ENCODE data around the gene ZDHHC7.
"Not testable (repeated sequence)": the region's sequence is repeated elsewhere in the genome, so short reads cannot be mapped to it uniquely, and the experiment has no call there.

The ZDHHC7 gene

GRCh38 chr16:84959784-84960417, 51.4 kb downstream of the ZDHHC7 start:
- no peak for DNase-seq

GRCh38 chr16:84959045-84959576, 52.2 kb downstream of the ZDHHC7 start:
- DNase-seq = no peak

DNA sequence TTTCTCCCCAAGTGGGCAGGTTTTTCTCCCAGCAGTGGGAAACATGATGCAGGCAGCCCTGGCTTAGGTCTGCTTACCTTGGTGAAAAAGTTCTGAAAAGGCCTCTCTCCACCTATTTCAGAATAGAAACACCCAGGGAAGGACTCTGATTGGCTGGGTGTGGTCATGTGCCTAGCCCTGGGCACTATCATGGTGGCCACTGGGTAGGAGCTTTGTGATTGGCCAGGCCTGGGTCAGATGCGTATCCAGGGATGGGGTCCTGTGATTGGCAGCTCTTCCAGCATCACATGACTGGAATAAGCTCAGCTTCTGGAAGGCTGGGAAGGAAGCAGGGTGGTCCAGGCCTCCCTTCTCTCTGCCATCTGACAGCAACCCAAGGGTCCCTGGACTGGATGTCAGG, 53.5 kb downstream of the ZDHHC7 start:
- no peak for DNase-seq

DNA sequence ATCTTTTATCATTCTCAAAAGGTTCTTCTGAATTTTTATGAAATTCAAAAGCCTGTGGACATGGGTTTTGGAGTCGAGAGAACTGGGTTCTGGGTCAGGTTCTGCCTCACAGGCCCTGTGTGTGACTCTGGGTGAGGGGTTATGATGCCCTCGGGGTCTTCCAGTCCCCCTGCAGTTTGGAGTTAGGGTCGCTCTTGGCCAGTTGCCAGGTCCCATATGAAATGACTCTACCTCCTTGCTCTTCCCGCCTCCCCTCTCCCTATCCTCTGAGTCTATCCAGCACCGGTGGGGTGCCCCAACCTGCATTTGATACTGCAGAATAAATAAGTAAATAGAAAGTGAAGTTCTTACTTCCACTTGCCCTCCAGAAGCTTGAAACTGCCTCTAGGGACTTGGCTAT, 54.1 kb downstream of the ZDHHC7 start:
- no peak for DNase-seq

GRCh38 chr16:84955427-84955826, 55.9 kb downstream of the ZDHHC7 start:
- no peak for DNase-seq

DNA sequence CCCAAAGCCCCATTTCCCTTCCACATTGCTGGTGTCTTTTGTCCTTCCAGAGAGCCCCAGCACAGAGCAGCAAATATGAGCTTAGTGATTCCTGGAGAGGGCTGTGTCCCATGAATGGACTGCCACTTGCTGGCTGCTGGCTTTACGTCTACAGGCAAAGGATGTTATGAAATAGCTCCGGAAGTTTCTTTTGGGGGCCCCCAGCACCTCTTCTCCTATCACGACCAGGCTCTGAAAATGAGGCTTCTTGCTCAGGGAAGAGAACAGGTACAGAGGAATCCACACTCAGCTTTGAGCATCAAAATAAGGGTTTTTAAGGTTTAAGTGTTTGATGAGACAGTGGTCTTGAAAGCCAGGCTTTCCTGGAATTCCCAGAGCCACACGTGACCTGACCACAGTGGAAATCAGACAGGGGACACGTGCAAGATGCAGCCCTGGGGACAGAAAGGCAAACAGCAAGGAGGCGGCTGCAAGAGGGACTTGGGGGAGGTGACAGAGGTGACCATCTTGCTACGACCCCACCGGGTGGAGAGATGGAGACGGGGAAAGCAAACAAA, 58.1 kb downstream of the ZDHHC7 start:
- no peak for DNase-seq

- peak; percentile 53 to 63 for DNase-seq
Measured at GRCh38 chr16:84952335-84953189, 58.8 kb downstream of the ZDHHC7 start.

GRCh38 chr16:84950906-84951305, 60.4 kb downstream of the ZDHHC7 start:
- DNase-seq = no peak

DNA sequence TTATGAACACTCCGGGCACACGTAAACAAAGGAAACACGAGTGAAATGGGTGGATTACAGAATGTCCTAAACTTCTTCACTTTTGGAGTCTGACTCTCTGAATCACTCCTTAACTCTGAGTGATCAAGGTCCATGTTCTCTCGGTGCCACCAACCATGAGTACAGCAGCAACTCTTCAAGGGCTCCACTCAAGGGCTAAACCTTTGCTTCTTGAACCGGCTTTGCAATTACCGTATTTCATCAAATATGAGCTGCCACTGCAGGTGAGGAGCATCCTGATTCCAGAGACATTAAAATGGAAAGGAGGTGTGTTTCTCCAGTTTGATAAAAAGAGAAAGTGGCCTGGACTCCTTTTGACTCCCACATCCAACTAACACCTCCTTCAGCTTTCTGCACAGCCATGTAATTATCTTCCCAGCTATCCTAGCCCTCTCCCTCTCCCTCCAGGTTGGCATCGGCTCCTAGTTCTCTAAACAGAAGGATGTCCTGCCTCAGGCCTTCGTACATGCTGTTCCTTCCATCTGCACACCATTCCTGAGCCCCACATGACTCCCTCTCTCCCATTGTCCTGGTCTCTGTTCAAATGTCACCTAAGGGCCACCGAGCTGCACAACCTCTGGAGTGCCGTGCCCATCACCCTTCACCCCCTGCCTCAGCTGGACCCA, 61.4 kb downstream of the ZDHHC7 start:
- DNase-seq = no peak

DNA sequence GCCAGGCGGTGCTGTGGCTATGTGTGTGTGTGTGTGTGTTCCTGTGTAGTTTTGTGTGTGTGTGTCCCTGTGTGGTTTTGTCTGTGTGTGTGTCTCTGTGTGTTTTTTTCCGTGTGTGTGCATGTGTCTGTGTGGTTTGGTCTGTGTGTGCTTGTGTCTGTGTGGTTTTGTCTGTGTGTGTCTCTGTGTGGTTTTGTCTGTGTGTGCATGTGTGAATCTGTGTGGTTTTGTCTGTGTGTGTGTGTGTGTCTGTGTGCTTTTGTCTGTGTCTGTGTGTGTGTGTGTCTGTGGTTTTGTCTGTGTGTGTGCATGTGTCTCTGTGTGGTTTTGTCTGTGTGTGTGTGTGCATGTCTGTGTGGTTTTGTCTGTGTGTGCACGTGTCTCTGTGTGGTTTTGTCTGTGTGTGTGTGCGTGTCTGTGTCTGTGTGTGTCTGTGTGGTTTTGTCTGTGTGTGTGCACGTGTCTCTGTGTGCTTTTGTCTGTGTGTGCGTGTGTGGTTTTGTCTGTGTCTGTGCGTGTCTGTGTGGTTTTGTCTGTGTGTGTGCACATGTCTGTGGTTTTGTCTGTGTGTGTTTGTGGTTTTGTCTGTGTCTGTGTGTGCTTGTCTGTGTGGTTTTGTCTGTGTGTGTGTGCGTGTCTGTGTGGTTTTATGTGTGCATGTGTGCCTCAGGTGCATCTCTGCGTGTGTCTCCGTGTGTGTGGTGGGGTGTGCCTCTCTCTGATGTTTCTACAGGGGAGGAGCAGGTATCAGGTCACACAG, 62.3 kb downstream of the ZDHHC7 start:
- DNase-seq = no peak

GRCh38 chr16:84947996-84948850, 63.1 kb downstream of the ZDHHC7 start:
- DNase-seq = no peak

DNA sequence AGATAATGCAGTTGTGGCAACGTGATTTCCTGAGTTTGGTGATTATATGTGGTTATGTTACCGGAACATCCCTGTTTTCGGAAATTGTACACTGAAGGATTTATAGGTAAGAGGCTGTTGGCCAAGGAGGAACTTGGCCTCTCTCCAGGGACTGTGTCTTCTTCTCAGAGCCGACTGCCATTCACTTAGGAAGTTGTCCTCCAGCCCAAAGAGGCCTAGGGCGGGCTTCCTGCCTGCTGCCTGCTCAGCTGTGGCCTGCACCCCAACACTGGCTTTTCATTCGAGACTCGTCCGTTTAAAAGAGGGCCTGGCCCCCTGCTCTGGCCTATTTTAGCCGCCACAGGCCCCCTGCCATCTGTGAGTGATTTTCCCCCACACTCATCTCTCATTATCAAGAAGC, 64.3 kb downstream of the ZDHHC7 start:
- no peak for DNase-seq

- DNase-seq = no peak
Measured at GRCh38 chr16:84943620-84944019, 67.7 kb downstream of the ZDHHC7 start.

DNA sequence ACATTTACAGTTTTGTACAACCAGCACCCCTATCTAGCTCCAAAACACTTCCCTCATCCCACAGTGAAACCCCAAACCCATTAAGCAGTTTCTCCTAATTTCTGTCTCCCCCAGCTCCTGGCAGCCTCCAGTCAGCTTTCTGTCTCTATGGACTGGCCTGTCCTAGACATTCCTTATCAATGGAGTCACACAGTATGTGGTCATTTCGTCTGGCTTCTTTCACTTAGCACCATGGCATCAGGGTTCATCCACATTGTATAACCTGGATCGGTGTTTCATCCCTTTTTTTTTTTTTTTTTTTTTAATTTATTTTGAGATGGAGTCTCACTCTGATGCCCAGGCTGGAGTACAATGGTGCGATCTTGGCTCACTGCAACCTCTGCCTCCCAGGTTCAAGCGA, 68.5 kb downstream of the ZDHHC7 start:
- no peak for DNase-seq

DNA sequence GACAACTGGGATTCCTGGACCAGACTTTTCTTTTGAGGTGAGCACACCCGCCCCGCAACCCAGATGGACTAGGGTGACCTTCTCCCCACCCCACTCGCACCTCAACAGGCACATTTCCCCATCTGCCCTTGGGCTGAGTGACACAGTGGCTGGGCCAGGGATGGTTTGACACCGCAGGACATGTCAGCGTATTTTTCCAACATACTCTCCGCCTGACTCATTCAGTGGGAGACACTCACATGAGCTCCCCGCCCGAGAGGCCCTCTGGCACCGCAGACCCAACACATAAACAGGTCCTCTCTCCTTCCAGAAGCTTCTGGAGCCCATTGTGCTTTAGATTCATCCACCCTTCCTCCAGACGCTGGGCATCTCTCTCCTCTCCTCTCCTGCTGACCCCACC, 69.4 kb downstream of the ZDHHC7 start:
- DNase-seq = no peak

DNA sequence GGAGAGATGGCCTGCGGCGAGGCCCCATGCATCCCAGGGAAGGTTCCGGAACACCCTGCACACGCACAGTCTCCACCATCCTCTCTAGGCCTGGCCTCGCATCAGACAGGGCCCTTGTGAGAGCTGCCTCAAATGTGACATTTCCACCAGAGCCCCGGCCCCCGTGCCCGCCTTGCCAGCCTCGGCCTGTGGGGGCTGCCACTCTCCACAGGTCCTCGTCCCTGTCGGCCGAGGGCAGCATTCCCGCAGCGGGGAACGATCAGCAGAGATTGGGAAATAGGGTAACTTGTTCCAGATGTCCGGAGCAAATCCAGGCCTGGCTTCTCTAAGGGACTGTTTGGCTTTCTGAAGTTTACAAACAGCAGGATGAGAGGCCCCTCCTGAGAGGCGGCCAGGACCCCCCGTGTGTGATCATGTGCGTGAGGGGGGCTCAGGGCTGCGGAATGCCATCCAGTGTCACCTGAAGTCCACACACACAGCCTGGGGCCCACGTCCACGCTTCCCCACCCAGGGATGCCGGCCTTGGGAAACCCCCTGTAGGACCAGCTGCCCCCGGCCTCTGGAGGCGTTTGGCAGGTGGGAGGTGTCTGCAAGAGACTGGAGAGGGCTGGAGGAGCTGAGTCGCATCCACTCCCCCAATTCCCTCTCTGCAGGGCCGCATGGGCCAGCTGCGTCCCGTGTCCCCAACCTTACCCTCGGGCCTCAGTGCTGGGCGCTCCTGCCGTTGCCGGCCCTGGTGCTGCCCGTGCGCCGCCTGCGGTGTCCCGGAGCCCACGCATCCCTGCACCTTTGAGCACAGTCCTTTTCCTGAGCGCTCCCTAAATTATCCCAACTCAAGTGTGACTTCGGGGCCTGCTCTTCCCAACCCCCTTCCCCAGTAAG, 70.4 kb downstream of the ZDHHC7 start:
- DNase-seq = no peak

DNA sequence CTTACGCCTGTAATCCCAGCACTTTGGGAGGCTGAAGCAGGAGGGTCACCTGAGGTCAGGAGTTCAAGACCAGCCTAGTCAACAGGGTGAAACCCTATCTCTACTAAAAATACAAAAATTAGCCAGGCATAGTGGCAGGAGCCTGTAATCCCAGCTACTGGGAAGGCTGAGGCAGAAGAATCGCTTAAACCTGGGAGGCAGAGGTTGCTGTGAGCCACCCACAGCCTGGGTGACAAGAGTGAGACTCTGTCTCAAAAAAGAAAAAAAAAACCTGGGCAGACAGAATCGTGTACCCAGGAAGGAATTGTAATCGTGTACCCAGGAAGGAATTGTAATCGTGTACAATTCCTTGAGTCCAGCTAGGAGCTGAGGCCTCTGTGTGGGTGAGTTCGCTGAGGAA, 72.7 kb downstream of the ZDHHC7 start:
- not testable (repeated sequence) for DNase-seq

GRCh38 chr16:84937196-84938005, 73.9 kb downstream of the ZDHHC7 start:
- DNase-seq = no peak

DNA sequence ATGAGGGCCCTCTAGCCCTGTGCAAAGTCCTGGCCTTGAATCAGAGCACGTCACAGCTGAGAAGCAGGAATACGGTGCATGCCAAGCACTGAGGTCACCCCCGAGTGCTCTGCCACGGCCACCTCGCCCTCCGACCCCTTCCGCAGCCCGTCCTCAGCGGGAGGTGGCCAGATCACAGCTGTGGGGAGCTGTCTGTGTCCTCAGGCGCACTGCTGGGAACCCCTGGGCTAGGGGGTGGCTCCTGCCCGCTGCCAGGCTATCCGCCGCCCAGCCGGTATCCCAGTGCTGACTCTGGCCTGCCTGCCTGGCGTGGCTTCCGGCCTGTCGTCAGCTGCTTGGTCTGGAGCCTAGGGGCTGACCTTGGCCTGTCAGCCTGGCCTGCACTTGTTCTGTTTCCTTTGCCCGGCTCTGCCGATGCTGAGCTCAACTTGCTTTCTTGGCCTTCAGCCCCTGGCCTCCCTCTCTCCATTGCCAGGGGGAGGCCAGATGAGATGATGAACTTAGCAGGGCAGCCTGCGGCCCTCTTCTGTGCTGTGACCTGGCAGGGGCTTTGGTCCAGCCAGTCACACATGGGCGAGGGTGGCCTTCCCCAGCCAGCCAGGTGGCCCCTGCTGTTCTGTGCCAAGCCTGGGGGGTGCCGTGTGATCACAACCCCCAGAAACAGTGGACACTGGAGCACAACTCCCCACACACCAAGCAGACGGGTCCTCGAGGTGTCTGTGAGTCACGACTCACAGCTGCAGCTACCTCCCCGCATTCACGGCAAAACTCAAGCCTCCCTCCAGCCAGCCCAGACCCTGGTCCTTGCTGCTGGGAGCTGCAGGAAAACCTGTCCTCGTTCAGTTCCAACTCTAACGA, 77.3 kb downstream of the ZDHHC7 start:
- DNase-seq = no peak
